ENCODE data around the gene SRRM2.

SRRM2 gene

GRCh38 chr16:2819939-2820835 lies 67.7 kb downstream of the SRRM2 start:
- no peak overlapping the region for H3K27ac ChIP-seq (ENCODE audit: insufficient read depth, low read length, poor library complexity, severe bottlenecking)
- no peak overlapping the region for H3K4me3 ChIP-seq (ENCODE audit: insufficient read depth, low read depth, low read length, poor library complexity, severe bottlenecking)
- H3K36me3 ChIP-seq (ENCODE audit: control insufficient read depth, insufficient read depth, low read length), result no peaks in the 10 kb centered on the region
- no peaks in the 10 kb centered on the region for H3K4me1 ChIP-seq (ENCODE audit: control insufficient read depth, insufficient read depth, low read length, poor library complexity, severe bottlenecking)
- no peak for DNase-seq
- peaks cover 3% of the 10 kb centered on the region for H3K27me3 ChIP-seq (replicated peaks; ENCODE audit: control insufficient read depth, insufficient read depth, low read length, poor library complexity, severe bottlenecking)
- H3K9me3 ChIP-seq (ENCODE audit: control insufficient read depth, low read length), result no peaks in the 10 kb centered on the region

Data from effector memory CD4-positive, alpha-beta T cell (primary cell).